BJ (cell line): Measurements from ENCODE around the gene S100A2. TPM values are rescaled to one million over a fixed set of nuclear protein-coding genes. Genes with fewer than 3 reads are reported as not detected.
"Not testable (repeated sequence)": the region's sequence is repeated elsewhere in the genome, so short reads cannot be mapped to it uniquely, and the experiment has no call there.

Experiments used
- CTCF ChIA-PET: fragments of 350-600 bp; formaldehyde crosslinking; extraction: SDS; loops from one replicate; lab custom pipeline; 2021; ENCODE audit warnings: antibody characterized with exemption, inconsistent platforms; lab: Yijun Ruan, JAX
- POLR2A ChIA-PET: fragments of 300-600 bp; sonication (Branson Sonifier 250); formaldehyde crosslinking; extraction: SDS; loops from one replicate; lab custom pipeline; 2021; ENCODE audit warnings: antibody characterized with exemption; lab: Charles Lee
- DNase-seq: peaks from one replicate; pipeline ENCODE4 v3.0.0-alpha.2; 2011; ENCODE audit warnings: low read depth
- H3K27me3 ChIP-seq: 2 replicates; pipeline ENCODE4 v1.6.0; 2011; ENCODE audit warnings: low read length; ENCODE audit not compliant: control insufficient read depth, insufficient read depth
- H3K36me3 ChIP-seq: 2 replicates; pipeline ENCODE4 v1.5.1; 2011; ENCODE audit warnings: low read length; ENCODE audit not compliant: control insufficient read depth, insufficient read depth
- H3K4me3 ChIP-seq: 2 replicates; pipeline ENCODE4 v1.5.1; 2011; ENCODE audit warnings: low read depth, mild to moderate bottlenecking, control low read depth, low read length
- polyA plus RNA-seq: library from polyadenylated mRNA; depleted of rRNA; stranded (reverse); fragments of >200 nt; gene quantifications from 2 replicates; pipeline ENCODE4 v1.2.3, GENCODE V29; 2011
- TF ChIP-seq, protein P1 (sequence below): IDR thresholded peaks from 2 replicates; pipeline ENCODE4 v1.5.1; 2011; ENCODE audit warnings: low read depth, mild to moderate bottlenecking, control low read depth, inconsistent platforms, low read length, moderate library complexity; ENCODE audit not compliant: insufficient read depth

S100A2 gene
- polyA plus RNA-seq, 1 experiment, result 2.7 TPM

DNA sequence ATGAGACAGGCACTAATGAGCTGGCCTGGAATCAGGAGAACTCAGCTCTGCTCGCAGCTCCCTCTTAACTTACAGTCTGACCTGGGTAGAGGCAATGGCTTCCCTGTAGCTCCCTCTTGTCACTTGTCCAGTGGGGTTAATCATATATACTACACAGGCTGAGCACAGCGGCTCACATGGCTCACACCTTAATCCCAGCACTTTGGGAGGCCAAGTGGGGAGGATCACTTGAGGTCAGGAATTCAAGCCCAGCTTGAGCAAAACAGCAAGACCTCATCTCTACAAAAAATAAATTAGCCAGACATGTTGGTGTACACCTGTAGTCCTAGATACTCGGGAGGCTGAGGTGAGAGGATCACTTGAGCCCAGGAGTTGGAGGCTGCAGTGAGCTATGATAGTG lies 34.0 kb downstream of the S100A2 start:
- Histone ChIP-seq H3K4me3 (no peak overlapping the region), H3K36me3 (peaks cover 2% of the 10 kb centered on the region; the same call in 1 of the 2 replicates), H3K27me3 (no peaks in the 10 kb centered on the region)
- CTCF ChIA-PET, result interaction anchor here (0.5 to 8.1 kb wide), 15 partner anchors 10 to 1438 kb away, joined by 3 to 164 read pairs (median 15); partner anchors contain the start of genes S100A1, S100A13, S100A16 and S100A2
- POLR2A ChIA-PET, result interaction anchor here (0.7 kb wide), 1 partner anchor 37 kb away, joined by 9 read pairs; no protein-coding TSS in a partner anchor
- TF ChIP-seq, protein P1, sequence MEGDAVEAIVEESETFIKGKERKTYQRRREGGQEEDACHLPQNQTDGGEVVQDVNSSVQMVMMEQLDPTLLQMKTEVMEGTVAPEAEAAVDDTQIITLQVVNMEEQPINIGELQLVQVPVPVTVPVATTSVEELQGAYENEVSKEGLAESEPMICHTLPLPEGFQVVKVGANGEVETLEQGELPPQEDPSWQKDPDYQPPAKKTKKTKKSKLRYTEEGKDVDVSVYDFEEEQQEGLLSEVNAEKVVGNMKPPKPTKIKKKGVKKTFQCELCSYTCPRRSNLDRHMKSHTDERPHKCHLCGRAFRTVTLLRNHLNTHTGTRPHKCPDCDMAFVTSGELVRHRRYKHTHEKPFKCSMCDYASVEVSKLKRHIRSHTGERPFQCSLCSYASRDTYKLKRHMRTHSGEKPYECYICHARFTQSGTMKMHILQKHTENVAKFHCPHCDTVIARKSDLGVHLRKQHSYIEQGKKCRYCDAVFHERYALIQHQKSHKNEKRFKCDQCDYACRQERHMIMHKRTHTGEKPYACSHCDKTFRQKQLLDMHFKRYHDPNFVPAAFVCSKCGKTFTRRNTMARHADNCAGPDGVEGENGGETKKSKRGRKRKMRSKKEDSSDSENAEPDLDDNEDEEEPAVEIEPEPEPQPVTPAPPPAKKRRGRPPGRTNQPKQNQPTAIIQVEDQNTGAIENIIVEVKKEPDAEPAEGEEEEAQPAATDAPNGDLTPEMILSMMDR, result no peak
- no peak for DNase-seq

DNA sequence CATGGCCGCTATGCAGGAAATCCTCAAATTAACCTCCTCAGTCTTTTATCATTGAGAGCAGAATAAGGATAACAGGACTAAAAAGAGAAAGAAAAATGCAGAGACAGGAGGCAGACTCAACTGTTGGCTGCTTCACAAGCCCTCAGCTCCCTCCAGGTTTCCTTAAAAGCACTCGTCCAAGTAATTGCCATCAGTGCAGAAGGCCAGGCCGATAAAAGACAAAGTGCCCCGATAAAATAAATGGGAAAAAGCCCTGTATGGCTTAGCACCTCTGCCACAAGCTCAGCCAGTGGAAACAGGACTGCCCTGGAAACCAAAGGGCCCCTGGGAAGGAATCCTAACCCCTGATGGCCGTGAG lies 38.0 kb downstream of the S100A2 start:
- TF ChIP-seq, protein P1, result no peak
- no peak for DNase-seq
- ChIA-PET CTCF (interaction anchor here (0.7 to 4.6 kb wide), 5 partner anchors 17 to 175 kb away, joined by 3 to 25 read pairs (median 3); no protein-coding TSS in a partner anchor), POLR2A (no interaction called here)
- no peak overlapping the region for H3K4me3 ChIP-seq
- H3K27me3 ChIP-seq, result no peaks in the 10 kb centered on the region
- no peaks in the 10 kb centered on the region for H3K36me3 ChIP-seq

DNA sequence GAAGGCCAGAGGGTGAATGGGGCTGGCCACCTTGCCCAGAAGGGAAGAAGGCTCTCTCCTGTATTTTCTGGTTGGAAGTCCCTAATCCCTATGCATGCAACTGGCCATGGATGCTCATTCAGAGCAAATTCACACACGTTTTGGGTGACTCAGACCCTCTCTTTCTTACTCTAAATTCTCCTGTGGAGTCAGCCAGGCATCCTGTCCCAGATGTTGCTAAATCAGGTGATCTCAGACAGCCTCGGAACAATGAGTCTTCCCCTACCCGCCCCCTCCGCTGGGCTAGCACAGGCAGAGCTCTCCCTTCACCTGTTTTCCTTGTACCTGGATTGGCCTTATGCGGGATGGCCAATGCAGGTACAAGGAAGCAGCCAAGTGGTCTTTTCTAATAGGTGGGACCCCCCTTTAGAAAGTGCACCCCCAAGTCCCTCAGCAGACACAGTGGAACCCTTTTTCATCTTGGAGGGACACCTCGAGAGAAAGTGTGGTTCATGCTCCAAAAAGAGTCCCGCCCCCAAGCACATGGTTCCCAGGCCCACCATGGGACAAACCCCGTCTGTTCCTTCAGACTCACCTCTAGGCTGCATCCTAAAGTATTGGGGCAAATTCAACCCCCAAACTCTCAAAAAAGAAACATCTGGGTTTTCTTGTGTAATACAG lies 38.5 kb downstream of the S100A2 start:
- no peak for DNase-seq
- H3K36me3 ChIP-seq, result no peaks in the 10 kb centered on the region
- no peaks in the 10 kb centered on the region for H3K27me3 ChIP-seq
- no peak overlapping the region for H3K4me3 ChIP-seq
- ChIA-PET POLR2A (no interaction called here), CTCF (interaction anchor here (1.4 to 4.6 kb wide), 4 partner anchors 17 to 174 kb away, joined by 3 to 25 read pairs (median 4); no protein-coding TSS in a partner anchor)
- TF ChIP-seq, protein P1, result no peak

DNA sequence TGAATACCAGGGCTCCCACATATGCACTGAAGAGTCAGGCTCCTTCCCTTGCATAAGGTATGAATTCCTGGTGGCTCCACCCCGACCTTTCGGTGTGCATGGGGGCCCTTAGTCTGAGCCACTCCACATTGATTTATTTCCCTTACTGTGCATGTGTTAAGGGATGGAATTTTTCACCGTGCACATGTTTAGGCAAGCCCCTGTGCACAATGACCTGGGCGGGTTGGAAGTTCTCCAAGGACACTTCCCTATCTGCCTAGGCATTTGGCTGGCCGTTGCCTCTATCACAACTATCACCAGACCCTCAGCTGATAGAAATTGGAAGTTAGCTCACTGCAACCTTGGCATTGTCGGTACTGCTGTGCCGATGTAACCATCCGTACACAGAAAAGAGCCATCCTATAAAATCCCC lies 39.5 kb downstream of the S100A2 start:
- no peak overlapping the region for H3K4me3 ChIP-seq
- no peaks in the 10 kb centered on the region for H3K27me3 ChIP-seq
- TF ChIP-seq, protein P1, result no peak
- no peaks in the 10 kb centered on the region for H3K36me3 ChIP-seq
- ChIA-PET POLR2A (no interaction called here), CTCF (interaction anchor here (1.2 to 4.6 kb wide), 6 partner anchors 9 to 46 kb away, joined by 5 to 25 read pairs (median 8); no protein-coding TSS in a partner anchor)
- DNase-seq, result no peak

DNA sequence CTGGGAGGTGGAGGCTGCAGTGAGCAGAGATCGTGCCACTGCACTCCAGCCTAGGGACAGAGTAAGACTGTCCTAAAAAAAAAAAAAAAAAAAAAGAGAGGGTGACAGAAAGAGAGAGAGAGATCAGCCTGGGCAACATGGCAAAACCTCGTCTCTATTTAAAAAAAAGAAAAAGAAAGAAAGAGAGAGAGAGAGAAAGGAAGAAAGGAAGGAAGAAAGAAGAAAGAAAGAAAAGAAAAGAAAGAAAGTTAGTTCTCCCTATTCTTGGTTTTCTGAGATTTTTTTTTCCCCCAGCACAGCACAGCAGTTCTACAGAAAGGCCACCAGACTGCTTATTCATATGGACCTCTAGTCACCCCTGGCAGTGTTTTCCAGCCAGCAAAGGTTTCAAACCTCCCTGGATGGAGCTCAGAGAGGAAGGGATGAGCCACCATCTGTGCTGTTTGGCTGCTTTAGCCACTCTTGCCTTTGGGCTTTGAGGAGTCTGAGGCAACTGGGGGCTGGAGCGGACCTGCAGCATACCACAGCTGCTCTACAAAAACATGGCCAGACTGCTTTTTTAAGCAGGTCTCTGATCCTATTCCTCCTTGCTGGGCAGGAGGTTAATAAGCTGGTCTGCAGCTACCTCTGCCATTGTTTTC lies 40.4 kb downstream of the S100A2 start:
- TF ChIP-seq, protein P1, result no peak
- Histone ChIP-seq H3K27me3 (no peaks in the 10 kb centered on the region), H3K4me3 (no peak overlapping the region), H3K36me3 (no peaks in the 10 kb centered on the region)
- ChIA-PET POLR2A (no interaction called here), CTCF (interaction anchor here (0.6 to 4.6 kb wide), 12 partner anchors 7 to 1537 kb away, joined by 3 to 25 read pairs (median 4); no protein-coding TSS in a partner anchor)
- DNase-seq, result no peak

DNA sequence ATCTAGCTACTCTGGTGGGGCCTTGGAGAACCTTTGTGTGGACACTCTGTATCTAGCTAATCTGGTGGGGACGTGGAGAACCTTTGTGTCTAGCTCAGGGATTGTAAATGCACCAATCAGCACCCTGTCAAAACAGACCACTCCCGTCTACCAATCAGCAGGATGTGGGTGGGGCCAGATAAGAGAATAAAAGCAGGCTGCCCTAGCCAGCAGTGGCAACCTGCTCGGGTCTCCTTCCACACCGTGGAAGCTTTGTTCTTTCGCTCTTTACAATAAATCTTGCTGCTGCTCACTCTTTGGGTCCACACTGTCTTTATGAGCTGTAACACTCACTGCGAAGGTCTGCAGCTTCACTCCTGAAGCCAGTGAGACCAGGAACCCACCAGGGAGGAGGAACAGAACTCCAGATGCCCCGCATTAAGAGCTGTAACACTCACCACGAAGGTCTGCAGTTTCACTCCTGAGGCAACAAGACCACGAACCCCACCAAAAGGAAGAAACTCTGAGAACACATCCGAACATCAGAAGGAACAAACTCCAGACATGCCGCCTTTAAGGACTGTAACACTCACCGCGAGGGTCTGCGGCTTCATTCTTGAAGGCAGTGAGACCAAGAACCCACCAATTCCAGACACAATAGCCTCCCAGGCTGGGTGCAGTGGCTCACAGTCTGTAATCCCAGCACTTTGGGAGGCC lies 43.1 kb downstream of the S100A2 start:
- CTCF ChIA-PET, result interaction anchor here (0.6 to 5.1 kb wide), 4 partner anchors 10 to 47 kb away, joined by 3 to 38 read pairs (median 3); no protein-coding TSS in a partner anchor
- H3K36me3 ChIP-seq, H3K4me3 ChIP-seq, H3K27me3 ChIP-seq, DNase-seq, POLR2A ChIA-PET: not testable (repeated sequence)

DNA sequence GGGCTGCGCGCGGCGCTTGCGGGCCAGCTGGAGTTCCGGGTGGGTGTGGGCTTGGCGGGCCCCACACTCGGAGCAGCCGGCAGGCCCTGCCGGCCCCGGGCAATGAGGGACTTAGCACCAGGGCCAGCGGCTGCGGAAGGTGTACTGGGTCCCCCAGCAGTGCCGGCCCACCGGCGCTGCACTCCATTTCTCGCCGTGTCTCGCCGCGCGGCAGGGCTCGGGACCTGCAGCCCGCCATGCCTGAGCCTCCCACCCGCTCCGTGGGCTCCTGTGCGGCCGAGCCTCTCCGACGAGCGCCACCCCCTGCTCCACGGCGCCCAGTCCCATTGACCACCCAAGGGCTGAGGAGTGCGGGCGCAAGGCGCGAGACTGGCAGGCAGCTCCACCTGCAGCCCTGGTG lies 43.8 kb downstream of the S100A2 start:
- POLR2A ChIA-PET, result not testable (repeated sequence)

More for the DNA sequence above, 43.8 kb downstream of the S100A2 start:
- not testable (repeated sequence) for DNase-seq, H3K27me3 ChIP-seq, H3K4me3 ChIP-seq, H3K36me3 ChIP-seq
- CTCF ChIA-PET, result interaction anchor here (1.0 to 5.1 kb wide), 8 partner anchors 11 to 96 kb away, joined by 3 to 38 read pairs (median 5); no protein-coding TSS in a partner anchor
